GM19351 (cell line): ENCODE measurements around the gene TNNT1.
"Not testable (repeated sequence)": the region's sequence is repeated elsewhere in the genome, so short reads cannot be mapped to it uniquely, and the experiment has no call there.

ENCODE experiments used
- ATAC-seq: cut with Tn5 transposase; IDR thresholded peaks from one replicate; pipeline ENCODE4 v1.9.1; 2021; ENCODE audit warnings: mild to moderate bottlenecking, moderate library complexity; ENCODE audit not compliant: unreplicated experiment

Gene TNNT1

GRCh38 chr19:55171440-55171839 lies 22.4 kb upstream of the TNNT1 start:
- no peak for ATAC-seq

- no peak for ATAC-seq
Measured at GRCh38 chr19:55169136-55169535, 20.1 kb upstream of the TNNT1 start.

GRCh38 chr19:55166530-55167268 lies 17.7 kb upstream of the TNNT1 start, which contains the start of gene DNAAF3:
DNAAF3 (minus strand) TSS chr19:55166613; CDS start chr19:55166413, 200 bp downstream.
- peak; percentile 82 for ATAC-seq

GRCh38 chr19:55165952-55166529 lies 17.0 kb upstream of the TNNT1 start:
- no peak for ATAC-seq

GRCh38 chr19:55161571-55162322 lies 12.7 kb upstream of the TNNT1 start:
- ATAC-seq = no peak

- ATAC-seq = no peak
Measured at GRCh38 chr19:55160986-55161365, 12.0 kb upstream of the TNNT1 start.

GRCh38 chr19:55160128-55160985 lies 11.4 kb upstream of the TNNT1 start:
- peak; percentile 62 for ATAC-seq

GRCh38 chr19:55158848-55159749 lies 10.1 kb upstream of the TNNT1 start:
- no peak for ATAC-seq

- ATAC-seq = no peak
Measured at GRCh38 chr19:55158423-55158822, 9.4 kb upstream of the TNNT1 start.

- no peak for ATAC-seq
Measured at GRCh38 chr19:55157064-55157908, 8.3 kb upstream of the TNNT1 start, which contains the start of gene TNNI3. TNNI3 (minus strand) TSS chr19:55157732; CDS start chr19:55157589, 143 bp downstream.

- no peak for ATAC-seq
Measured at GRCh38 chr19:55156202-55157063, 7.4 kb upstream of the TNNT1 start.

GRCh38 chr19:55155784-55156183 lies 6.8 kb upstream of the TNNT1 start:
- not testable (repeated sequence) for ATAC-seq

- no peak for ATAC-seq
Measured at GRCh38 chr19:55153652-55154264, 4.8 kb upstream of the TNNT1 start.

- no peak for ATAC-seq
Measured at GRCh38 chr19:55152017-55152416, 3.0 kb upstream of the TNNT1 start.

GRCh38 chr19:55147545-55148251 lies 1.3 kb downstream of the TNNT1 start:
- no peak for ATAC-seq

GRCh38 chr19:55146705-55147273 lies 2.2 kb downstream of the TNNT1 start:
- no peak for ATAC-seq
